GM23338 (cell line): Measurements from ENCODE around the gene IGSF9B. TPM values are rescaled to one million over a fixed set of nuclear protein-coding genes. Genes with fewer than 3 reads are reported as not detected.
A peak's percentile ranks its signal among the peaks of the same experiment; 100 is the strongest.

Experiments used
- ATAC-seq: fragments of 200-7000 bp; cut with Tn5 transposase; 3 replicates; pipeline ENCODE4 v1.9.1; 2020
- DNase-seq: peaks from one replicate; pipeline ENCODE4 v3.0.0-alpha.2; 2015; ENCODE audit warnings: low spot score
- H2AFZ ChIP-seq: fragments of 200-600 bp; sonication (generic); 2 replicates; pipeline ENCODE4 v1.8.0; 2016; ENCODE audit warnings: antibody characterized with exemption, mild to moderate bottlenecking, moderate library complexity
- H3F3A ChIP-seq: fragments of 200-600 bp; sonication (generic); replicated peaks from 2 replicates; pipeline ENCODE4 v1.8.0; 2017; ENCODE audit warnings: antibody characterized with exemption, mixed run types, low read depth
- H3K27ac ChIP-seq: fragments of 200-600 bp; sonication (generic); 2 replicates; pipeline ENCODE4 v1.6.1; 2016; ENCODE audit warnings: low read depth
- H3K27me3 ChIP-seq: fragments of 200-600 bp; sonication (generic); 2 replicates; pipeline ENCODE4 v1.8.0; 2016; ENCODE audit warnings: mild to moderate bottlenecking, mixed run types, moderate library complexity; ENCODE audit not compliant: insufficient read depth
- H3K36me3 ChIP-seq: fragments of 200-600 bp; sonication (generic); 2 replicates; pipeline ENCODE4 v1.8.0; 2016; ENCODE audit warnings: mild to moderate bottlenecking; ENCODE audit not compliant: insufficient read depth
- H3K4me1 ChIP-seq: fragments of 200-600 bp; sonication (generic); 2 replicates; pipeline ENCODE4 v1.8.0; 2016; ENCODE audit warnings: mild to moderate bottlenecking, moderate library complexity; ENCODE audit not compliant: insufficient read depth
- H3K4me2 ChIP-seq: fragments of 200-600 bp; sonication (generic); 2 replicates; pipeline ENCODE4 v1.7.1; 2017; ENCODE audit warnings: mixed run types
- H3K4me3 ChIP-seq: fragments of 200-600 bp; sonication (generic); 2 replicates; pipeline ENCODE4 v1.6.1; 2016; ENCODE audit warnings: mixed run types
- H3K79me2 ChIP-seq: fragments of 200-600 bp; sonication (generic); replicated peaks from 2 replicates; pipeline ENCODE4 v1.8.0; 2017; ENCODE audit warnings: mild to moderate bottlenecking; ENCODE audit not compliant: insufficient read depth
- H3K9me2 ChIP-seq: fragments of 200-600 bp; sonication (generic); 2 replicates; pipeline ENCODE4 v1.8.0; 2017; ENCODE audit not compliant: insufficient read depth
- H4K20me1 ChIP-seq: fragments of 200-600 bp; sonication (generic); replicated peaks from 2 replicates; pipeline ENCODE4 v1.8.0; 2017; ENCODE audit warnings: mild to moderate bottlenecking; ENCODE audit not compliant: insufficient read depth
- H3K27ac Mint-ChIP-seq: 2 replicates; pipeline ENCODE4 v1.8.0; 2020; ENCODE audit warnings: inconsistent platforms, mild to moderate bottlenecking, moderate library complexity, mixed read lengths
- H3K27me3 Mint-ChIP-seq: 3 replicates; pipeline ENCODE4 v1.8.0; 2022; ENCODE audit warnings: low read depth, mild to moderate bottlenecking, moderate library complexity, mixed read lengths, inconsistent platforms; ENCODE audit not compliant: insufficient read depth, poor library complexity
- H3K36me3 Mint-ChIP-seq: 3 replicates; pipeline ENCODE4 v1.8.0; 2021; ENCODE audit warnings: low read depth, mild to moderate bottlenecking, inconsistent platforms, moderate library complexity, mixed read lengths
- H3K4me1 Mint-ChIP-seq: 3 replicates; pipeline ENCODE4 v1.8.0; 2020; ENCODE audit warnings: mild to moderate bottlenecking, inconsistent platforms, mixed read lengths
- H3K4me3 Mint-ChIP-seq: 3 replicates; pipeline ENCODE4 v1.8.0; 2021; ENCODE audit warnings: moderate library complexity, mild to moderate bottlenecking, inconsistent platforms, mixed read lengths
- H3K9me3 Mint-ChIP-seq: 3 replicates; pipeline ENCODE4 v1.8.0; 2020; ENCODE audit warnings: moderate library complexity, mild to moderate bottlenecking, inconsistent platforms, mixed read lengths
- CREB1 ChIP-seq: fragments of 250-450 bp; sonication (Bioruptor Pico); IDR thresholded peaks from 2 replicates; pipeline ENCODE4 v1.5.0; 2020; ENCODE audit warnings: low read depth, mild to moderate bottlenecking, moderate library complexity
- ETS1 ChIP-seq: IDR thresholded peaks from 2 replicates; pipeline ENCODE4 v1.6.1; 2016; ENCODE audit warnings: antibody characterized with exemption
- EZH2phosphoT487 ChIP-seq: fragments of 200-600 bp; sonication (generic); IDR thresholded peaks from one replicate; pipeline ENCODE4 v1.8.1; 2018; ENCODE audit warnings: antibody characterized with exemption; ENCODE audit not compliant: unreplicated experiment
- JUNB ChIP-seq: IDR thresholded peaks from one replicate; pipeline ENCODE4 v1.6.1; 2016; ENCODE audit warnings: antibody characterized with exemption; ENCODE audit not compliant: unreplicated experiment
- STAT1 ChIP-seq: IDR thresholded peaks from one replicate; pipeline ENCODE4 v1.6.1; 2016; ENCODE audit warnings: antibody characterized with exemption; ENCODE audit not compliant: unreplicated experiment
- ZNF114 ChIP-seq: fragments of 250-450 bp; sonication (Bioruptor Pico); IDR thresholded peaks from 2 replicates; pipeline ENCODE4 v1.5.0; 2020; ENCODE audit warnings: mild to moderate bottlenecking, moderate library complexity
- ZNF462 ChIP-seq: fragments of 250-450 bp; sonication (Bioruptor Pico); IDR thresholded peaks from 2 replicates; pipeline ENCODE4 v1.5.0; 2020; ENCODE audit warnings: mild to moderate bottlenecking, moderate library complexity
- polyA plus RNA-seq: library from polyadenylated mRNA; unstranded; fragments of >200 nt; fragmentation: Nextera tagmentation; extraction: Ambion mirVana; gene quantifications from 2 replicates; pipeline ENCODE4 v1.2.1, GENCODE V29; 2016
- total RNA-seq: library from RNA; depleted of rRNA; stranded (reverse); fragments of >200 nt; shearing (Covaris generic); gene quantifications from 2 replicates; pipeline ENCODE4 v1.2.3, GENCODE V29; 2014
- TF ChIP-seq, protein P1 (sequence below): IDR thresholded peaks from one replicate; pipeline ENCODE4 v1.6.1; 2018; ENCODE audit warnings: antibody characterized with exemption; ENCODE audit not compliant: unreplicated experiment

Gene IGSF9B
- total and polyA plus RNA-seq, 2 experiments from 2014 or later: 8.7 to 51.2 TPM

- DNase-seq (no peak), ATAC-seq (no peak; the same call in 2 of the 3 replicates)
- Histone ChIP-seq H3F3A (no peaks in the 10 kb centered on the region), H3K4me2 (peak overlapping the region; percentile 79), H3K36me3 (peaks cover 7% of the 10 kb centered on the region), H3K4me3 (peak overlapping the region; percentile 61), H4K20me1 (no peaks in the 10 kb centered on the region; the same call in 1 of the 2 replicates), H3K27ac (no peak overlapping the region; the same call in 1 of the 2 replicates), H3K27me3 (no peaks in the 10 kb centered on the region), H2AFZ (no peak overlapping the region), H3K9me2 (no peaks in the 10 kb centered on the region), H3K79me2 (no peaks in the 10 kb centered on the region), H3K4me1 (0 out of 2 replicates have a peak, but pooled peaks cover 11% of the 10 kb centered on the region)
- TF ChIP-seq EZH2phosphoT487 (no peak), CREB1 (CRISPR knock-in tag) (no peak), JUNB (no peak), ZNF114 (CRISPR knock-in tag) (no peak), ETS1 (no peak), STAT1 (no peak), ZNF462 (CRISPR knock-in tag) (no peak)
- TF ChIP-seq, protein P1, sequence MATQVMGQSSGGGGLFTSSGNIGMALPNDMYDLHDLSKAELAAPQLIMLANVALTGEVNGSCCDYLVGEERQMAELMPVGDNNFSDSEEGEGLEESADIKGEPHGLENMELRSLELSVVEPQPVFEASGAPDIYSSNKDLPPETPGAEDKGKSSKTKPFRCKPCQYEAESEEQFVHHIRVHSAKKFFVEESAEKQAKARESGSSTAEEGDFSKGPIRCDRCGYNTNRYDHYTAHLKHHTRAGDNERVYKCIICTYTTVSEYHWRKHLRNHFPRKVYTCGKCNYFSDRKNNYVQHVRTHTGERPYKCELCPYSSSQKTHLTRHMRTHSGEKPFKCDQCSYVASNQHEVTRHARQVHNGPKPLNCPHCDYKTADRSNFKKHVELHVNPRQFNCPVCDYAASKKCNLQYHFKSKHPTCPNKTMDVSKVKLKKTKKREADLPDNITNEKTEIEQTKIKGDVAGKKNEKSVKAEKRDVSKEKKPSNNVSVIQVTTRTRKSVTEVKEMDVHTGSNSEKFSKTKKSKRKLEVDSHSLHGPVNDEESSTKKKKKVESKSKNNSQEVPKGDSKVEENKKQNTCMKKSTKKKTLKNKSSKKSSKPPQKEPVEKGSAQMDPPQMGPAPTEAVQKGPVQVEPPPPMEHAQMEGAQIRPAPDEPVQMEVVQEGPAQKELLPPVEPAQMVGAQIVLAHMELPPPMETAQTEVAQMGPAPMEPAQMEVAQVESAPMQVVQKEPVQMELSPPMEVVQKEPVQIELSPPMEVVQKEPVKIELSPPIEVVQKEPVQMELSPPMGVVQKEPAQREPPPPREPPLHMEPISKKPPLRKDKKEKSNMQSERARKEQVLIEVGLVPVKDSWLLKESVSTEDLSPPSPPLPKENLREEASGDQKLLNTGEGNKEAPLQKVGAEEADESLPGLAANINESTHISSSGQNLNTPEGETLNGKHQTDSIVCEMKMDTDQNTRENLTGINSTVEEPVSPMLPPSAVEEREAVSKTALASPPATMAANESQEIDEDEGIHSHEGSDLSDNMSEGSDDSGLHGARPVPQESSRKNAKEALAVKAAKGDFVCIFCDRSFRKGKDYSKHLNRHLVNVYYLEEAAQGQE: no peak
- no peak overlapping the region for H3K27ac Mint-ChIP-seq
- H3K27me3 Mint-ChIP-seq: peaks cover 5% of the 10 kb centered on the region
- no peaks in the 10 kb centered on the region for H3K9me3 Mint-ChIP-seq
- peaks cover 13% of the 10 kb centered on the region for H3K4me1 Mint-ChIP-seq
- H3K4me3 Mint-ChIP-seq: peak overlapping the region; percentile 44; the same call in 2 of the 3 replicates
- peaks cover 49% of the 10 kb centered on the region for H3K36me3 Mint-ChIP-seq
Measured at GRCh38 chr11:133920109-133920990, 36.4 kb downstream of the IGSF9B start.
